LNCAP (cell line): ENCODE results near the gene USP48.

Experiments
- TF ChIP-seq, protein P1 (sequence below): fragments of 450-650 bp; IDR thresholded peaks from 2 replicates; pipeline ENCODE4 v1.5.1; 2017; ENCODE audit warnings: mild to moderate bottlenecking

USP48 gene

DNA sequence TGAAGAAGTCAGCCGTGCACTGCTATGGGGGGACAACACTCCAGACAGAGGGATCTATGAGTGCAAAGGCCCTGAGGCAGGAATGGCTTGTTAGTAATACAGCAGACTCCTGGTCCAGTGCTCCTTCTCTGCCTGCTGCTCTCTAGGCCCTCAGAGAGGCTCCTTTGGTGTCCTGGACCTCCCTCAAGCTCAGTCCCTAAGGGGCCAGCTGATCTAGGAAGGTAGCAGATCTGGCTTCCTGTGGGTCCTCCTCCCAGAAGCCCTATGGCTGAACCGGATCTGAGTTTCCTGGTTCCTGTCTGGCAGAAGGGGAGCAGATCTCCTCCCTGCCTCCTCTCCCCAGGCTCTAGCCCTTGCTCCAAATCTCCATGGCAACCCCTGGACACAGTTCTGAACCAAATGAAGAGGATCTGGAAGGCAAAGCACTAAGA is 28.9 kb upstream of the USP48 start, which contains the start of gene LDLRAD2:
Gene LDLRAD2, plus strand, starts transcription at position 391 of the 431 bp plus-strand sequence. CDS start 187 bp downstream, outside the sequence.
- TF ChIP-seq, protein P1, sequence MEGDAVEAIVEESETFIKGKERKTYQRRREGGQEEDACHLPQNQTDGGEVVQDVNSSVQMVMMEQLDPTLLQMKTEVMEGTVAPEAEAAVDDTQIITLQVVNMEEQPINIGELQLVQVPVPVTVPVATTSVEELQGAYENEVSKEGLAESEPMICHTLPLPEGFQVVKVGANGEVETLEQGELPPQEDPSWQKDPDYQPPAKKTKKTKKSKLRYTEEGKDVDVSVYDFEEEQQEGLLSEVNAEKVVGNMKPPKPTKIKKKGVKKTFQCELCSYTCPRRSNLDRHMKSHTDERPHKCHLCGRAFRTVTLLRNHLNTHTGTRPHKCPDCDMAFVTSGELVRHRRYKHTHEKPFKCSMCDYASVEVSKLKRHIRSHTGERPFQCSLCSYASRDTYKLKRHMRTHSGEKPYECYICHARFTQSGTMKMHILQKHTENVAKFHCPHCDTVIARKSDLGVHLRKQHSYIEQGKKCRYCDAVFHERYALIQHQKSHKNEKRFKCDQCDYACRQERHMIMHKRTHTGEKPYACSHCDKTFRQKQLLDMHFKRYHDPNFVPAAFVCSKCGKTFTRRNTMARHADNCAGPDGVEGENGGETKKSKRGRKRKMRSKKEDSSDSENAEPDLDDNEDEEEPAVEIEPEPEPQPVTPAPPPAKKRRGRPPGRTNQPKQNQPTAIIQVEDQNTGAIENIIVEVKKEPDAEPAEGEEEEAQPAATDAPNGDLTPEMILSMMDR: no peak

DNA sequence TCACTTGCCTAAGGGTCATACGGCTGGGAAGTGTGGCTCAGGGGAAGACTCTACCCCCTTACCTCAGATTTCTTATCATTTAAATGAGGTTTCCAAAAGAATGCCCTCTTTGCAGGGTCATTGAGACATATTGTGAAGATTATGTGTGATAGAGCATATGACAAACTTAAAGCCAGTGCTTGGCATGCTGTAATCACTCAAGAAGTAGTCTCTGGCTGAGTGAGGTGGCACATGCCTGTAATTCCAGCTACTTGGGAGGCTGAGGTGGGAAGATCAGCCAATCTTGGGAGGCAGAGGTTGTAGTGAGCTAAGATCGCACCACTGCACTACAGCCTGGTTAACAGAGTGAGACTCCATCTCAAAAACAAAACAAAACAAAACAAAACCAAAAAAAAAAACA is 21.6 kb upstream of the USP48 start:
- TF ChIP-seq, protein P1: no peak

DNA sequence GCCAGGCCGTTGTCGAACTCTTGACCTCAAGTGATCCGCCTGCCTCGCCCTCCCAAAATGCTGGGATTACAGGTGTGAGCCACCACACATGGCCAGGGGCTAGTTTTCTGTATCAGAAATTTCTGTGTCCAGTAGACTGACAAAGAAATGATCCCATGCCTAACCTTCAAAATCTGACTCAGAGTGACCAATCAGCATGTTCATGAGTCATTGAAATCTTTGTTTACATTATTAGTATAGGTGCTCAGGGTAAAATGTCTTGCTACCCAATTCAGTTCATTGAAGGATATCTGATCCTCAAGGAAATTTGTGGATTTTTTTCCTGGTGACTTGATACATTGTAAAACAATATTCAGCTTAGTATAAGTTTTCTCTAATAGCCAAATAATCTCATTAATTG is 18.2 kb upstream of the USP48 start:
- TF ChIP-seq, protein P1: no peak

DNA sequence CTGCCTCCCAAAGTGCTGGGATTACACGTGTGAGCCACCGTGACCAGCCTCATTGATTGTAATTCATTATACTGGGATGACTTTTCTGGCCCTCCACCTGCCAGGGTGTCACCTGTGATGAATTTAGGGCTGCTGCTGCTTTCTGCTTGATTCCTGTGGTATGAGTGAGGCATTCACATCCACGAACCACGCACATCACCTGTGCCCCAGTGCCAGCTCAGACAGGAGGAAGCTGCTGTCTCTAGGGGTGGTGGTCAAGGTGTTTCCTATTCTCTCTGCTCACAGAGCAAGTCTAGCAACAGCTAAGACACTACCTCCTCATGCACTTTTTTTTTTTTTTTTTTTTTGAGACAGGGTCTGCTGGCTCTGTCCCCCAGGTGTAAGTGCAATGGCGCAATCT is 16.8 kb upstream of the USP48 start:
- TF ChIP-seq, protein P1: no peak

DNA sequence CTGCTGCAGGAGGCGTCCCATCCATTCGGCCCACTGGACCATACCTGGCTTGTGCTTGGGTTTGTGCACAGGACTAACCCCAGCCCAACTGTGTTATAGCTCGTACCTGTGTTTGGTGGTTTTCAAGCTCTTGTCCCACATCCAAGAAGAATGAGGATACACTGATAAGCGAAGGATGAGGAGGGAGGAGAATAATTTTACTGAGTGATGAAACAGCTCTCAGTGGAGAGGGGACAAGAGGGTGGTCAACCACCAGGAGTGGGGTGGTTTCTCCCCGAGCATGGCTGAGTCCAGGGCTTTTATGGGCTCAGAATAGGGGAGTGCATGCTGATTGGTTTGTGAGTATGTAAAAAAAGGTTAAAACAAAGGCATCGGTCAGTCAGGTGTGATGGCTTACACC is 12.1 kb upstream of the USP48 start:
- TF ChIP-seq, protein P1: no peak

DNA sequence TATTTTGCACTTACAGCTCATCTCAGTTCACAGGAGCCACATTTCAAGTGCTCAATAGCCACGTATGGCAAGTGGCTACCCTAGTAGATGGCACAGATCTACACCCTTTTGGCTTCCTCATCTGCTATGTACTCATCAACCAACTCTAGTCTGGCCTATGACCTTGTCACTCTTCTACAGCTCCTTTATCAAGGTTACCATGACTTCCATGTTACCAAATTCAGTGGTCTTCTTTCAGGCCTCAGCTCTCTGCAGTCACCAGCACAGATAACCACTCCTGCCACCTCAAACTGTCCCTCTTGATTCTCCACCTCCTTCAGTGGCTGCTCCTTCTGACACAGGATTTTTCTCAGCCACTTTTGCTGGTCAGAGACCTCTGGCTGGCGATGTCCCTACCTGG is 11.7 kb upstream of the USP48 start:
- TF ChIP-seq, protein P1: no peak

DNA sequence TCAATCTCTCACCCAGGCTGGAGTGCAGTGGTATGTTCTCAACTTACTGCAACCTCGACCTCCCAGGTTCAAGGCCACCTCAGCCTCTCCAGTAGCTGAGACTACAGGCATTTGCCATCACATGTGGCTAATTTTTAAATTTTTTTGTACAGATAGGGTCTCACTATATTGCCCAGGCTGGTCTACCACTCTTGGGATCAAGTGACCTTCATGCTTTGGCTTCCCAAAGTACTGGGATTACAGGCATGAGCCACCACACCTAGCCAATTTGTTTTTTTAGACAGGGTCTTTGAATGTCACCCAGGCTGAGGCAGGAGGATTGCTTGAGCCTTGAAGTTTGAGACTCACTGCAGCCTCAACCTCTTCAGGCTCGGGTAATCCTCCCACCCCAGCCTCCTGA is 10.2 kb upstream of the USP48 start:
- TF ChIP-seq, protein P1: no peak

DNA sequence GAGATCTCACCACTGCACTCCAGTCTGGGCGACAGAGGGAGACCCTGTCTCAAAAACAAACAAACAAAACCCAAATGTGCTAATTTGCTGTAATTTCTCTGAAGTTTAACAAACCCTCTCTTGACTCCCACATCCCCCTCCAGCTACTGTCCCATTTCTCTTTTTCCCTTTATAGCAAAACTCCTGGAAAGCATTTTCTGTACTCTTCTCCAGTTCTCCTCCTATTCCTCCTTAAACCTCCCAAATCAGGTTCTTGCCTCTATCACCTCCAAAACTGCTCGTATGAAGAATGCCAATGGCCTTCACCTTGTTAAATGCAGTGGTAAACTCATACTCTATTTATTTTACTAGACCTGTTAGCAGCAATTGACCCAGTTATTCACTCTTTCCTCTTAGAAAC is 3.7 kb upstream of the USP48 start:
- TF ChIP-seq, protein P1: no peak
